COLO829 (cell line): ENCODE results near the gene OOSP1.
"Not testable (repeated sequence)": the region's sequence is repeated elsewhere in the genome, so short reads cannot be mapped to it uniquely, and the experiment has no call there.

Source experiments
- DNase-seq: peaks from one replicate; pipeline ENCODE4 v3.0.0; 2012; ENCODE audit warnings: low spot score

OOSP1 gene

DNA sequence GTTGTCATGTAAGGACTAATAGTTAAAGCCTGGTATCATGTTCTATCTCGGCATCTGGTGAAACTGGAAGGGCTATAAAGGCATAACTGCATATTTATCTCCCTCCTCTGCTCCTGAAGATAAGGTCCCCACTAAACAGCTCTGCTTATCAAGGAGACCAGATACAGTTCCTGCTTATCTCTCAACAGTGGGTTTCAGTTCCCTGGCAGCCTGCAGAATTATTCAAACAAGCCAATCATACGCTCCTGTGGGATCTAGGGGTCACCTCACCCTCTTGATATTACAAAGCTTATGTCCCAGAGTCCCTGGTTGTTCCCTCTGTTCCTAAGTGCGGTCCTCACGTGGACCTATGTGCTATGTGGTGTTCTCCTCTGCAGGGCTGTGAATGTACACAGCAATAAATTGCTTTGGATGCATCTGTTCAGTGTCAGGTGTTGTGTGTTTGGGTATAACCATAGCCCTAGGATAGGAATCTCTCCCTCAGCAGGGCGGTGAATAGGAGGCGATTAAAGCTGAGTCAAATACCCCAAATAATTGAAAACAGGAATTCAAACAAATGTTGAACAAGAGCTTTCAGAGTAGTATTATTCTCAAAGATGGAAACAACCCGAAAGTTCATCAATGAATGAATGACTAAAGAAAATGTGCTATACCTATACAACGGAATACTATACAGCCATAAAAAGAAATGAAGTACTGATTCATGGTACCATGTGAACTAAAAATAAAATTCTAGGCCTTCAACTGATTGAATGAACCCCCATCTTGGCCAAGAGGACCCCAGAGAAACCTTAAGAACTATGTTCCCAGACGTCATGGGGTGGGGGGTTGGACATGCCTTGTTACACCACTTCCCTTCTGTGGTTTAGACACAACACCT, 22.5 kb downstream of the OOSP1 start:
- no peak for DNase-seq

DNA sequence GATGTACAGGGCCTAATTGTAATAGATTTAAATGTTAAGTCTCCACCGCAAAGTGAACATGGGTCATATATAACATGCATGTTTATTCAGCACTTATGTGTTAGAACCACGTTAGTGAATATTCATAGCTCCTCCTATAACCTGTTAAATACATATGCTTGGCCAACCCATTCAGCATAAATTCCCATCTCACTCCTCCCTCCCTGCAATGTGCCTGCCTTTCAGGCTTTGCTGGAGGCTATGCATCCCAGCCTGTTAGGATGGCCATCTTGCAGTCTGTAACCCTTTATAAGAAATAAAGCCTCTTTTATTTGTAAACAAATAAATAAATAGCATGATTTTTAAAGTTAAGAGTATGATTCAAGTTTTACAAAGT, 23.9 kb downstream of the OOSP1 start:
- DNase-seq, result no peak

DNA sequence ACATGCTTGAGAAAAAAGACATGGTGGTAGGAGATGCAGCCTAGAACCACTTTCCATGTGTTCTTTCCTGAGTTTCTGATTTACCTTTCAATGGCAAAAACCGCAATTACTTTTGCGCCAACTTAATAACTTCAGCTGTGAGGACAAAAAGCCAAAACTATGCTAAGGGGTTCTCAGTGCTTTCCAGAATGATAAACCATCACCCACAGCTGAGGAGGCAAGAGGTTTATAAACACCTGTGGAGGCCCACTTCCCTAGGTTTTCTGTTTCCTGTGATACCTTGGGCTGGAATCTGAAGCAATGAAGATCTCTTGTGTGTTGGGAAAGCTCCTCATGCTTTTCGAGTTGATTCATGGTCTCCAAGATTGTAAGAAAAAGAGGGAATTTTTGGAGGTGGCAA, 25.5 kb downstream of the OOSP1 start, which contains the start of gene OOSP4A:
OOSP4A (plus strand) TSS at position 301 of the 400 bp plus-strand sequence; CDS start at position 301, 0 bp downstream.
- no peak for DNase-seq

DNA sequence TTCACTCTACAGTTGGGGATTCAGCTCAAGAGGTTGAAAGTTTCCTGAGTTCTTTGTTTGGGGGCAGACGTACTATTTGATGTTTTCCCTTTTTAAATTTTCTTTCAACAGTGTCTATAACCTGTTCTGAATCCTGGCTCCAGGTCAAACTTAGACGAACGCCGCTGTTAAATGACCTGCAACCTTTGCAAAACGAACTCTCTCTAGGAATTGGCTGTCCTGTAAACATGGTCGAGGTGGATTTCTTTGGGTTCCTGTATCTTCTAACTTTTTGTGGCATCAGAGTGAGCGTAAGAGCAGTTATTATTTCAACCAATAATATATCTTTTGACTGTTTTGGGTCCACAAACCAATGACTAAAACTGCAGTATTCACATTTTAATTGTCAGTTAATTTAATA, 27.2 kb downstream of the OOSP1 start:
- no peak for DNase-seq

GRCh38 chr11:59966201-59966600, 28.0 kb downstream of the OOSP1 start:
- DNase-seq, result no peak

GRCh38 chr11:59967677-59968394, 29.6 kb downstream of the OOSP1 start:
- DNase-seq, result no peak

DNA sequence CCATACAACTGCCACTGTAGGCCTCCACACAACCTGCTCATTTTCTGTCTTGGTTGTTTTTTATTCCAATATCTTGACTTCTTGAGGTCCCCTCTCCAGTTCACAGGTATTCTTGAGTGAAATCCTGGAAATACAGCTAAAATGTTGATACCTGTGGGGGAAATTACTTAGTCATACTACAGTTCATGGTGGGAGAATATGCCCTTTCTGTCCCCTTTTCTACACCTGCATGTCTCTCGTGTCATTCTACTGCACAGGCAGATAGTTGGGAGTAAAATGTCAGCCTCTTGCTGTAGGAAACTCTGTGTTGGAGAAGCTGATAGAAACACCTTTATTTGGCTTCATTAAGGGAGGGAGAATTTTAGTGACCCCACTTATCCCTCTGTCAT, 30.2 kb downstream of the OOSP1 start:
- DNase-seq, result no peak

GRCh38 chr11:59973097-59973496, 34.9 kb downstream of the OOSP1 start:
- DNase-seq, result no peak

- DNase-seq, result no peak
Measured at GRCh38 chr11:59981106-59981770, 43.0 kb downstream of the OOSP1 start.

- DNase-seq, result not testable (repeated sequence)
Measured at GRCh38 chr11:59982037-59982436, 43.8 kb downstream of the OOSP1 start.

- DNase-seq, result no peak
Measured at GRCh38 chr11:59983212-59983611, 45.0 kb downstream of the OOSP1 start.

- no peak for DNase-seq
Measured at GRCh38 chr11:59984368-59984767, 46.1 kb downstream of the OOSP1 start.

- DNase-seq, result no peak
Measured at GRCh38 chr11:59990421-59990820, 52.2 kb downstream of the OOSP1 start.

DNA sequence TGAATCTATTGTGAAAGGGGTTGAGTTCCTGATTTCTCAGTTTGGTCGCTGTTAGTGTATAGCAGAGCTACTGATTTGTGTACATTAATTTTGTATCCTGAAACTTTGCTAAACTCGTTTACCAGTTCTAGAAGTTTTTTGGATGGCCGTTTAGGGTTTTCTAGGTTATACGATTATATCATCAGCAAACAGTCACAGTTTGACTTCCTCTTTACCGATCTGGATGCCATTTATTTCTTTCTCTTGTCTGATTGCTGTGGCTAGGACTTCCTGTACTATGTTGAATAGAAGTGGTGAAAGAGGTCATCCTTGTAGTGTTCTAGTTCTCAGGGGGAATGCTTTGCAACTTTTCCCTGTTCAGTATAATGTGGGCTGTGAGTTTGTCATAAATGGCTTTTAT, 54.2 kb downstream of the OOSP1 start:
- DNase-seq, result no peak

DNA sequence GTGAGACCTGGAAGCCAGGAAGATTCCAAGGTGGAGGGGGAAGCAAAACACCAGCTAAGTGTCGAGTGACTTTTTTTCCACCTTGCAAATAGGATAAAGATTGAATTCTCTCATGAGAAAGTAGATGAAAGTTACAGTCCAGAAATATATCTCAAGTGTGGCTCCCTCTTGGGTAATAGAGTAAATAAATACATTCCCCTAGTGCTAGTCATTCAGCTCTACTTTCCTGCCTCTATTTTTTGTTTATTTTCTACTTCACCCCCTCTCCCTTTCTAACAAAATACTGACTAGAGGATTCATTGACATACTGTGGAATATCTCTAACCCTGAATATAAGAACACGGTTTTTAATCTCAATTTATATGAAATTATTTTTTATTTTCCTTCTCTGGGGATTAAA, 59.6 kb downstream of the OOSP1 start:
- no peak for DNase-seq

DNA sequence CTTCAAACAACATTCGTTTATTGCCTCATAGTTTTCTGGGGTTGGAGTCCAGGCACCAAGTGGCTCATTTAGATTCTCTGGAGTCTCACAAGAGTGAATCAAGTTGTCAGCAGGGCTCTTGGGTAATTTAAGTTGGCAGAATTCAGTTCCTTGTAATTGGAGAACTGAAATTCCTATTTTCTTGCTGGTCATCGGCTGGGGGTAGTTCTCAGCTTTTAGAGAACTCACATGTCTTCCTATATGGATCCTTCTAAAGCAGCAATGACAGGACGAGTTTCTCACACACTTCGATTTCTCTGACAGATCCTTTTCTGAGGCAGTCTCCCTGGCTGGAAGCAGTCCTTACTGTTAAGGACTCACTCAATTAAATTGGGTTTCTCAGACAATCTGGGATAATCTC, 61.5 kb downstream of the OOSP1 start:
- DNase-seq, result no peak

GRCh38 chr11:60003729-60004128, 65.5 kb downstream of the OOSP1 start:
- DNase-seq, result no peak

DNA sequence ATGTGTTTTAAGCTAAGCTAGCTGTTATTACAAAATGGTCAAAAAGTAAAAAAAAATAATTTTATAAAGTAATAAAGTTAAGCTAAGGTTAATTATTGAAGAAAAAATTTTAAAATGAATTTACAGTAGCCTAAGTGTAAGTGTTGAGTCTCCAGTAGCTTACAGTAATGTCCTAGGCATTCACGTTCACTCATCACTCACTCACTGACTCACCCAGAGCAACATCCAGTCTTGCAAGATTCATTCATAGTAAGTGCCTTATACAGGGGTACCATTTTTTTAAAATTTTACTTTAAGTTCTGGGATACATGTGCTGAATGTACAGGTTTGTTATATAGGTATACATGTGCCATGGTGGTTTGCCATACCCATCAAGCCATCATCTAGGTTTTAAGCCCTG, 67.1 kb downstream of the OOSP1 start:
- DNase-seq, result no peak
